SK-N-MC (cell line): ENCODE measurements around the gene PTPRM.

ENCODE experiments used
- EZH2 ChIP-seq: fragments of 200-600 bp; sonication (generic); IDR thresholded peaks from one replicate; pipeline ENCODE4 v1.6.1; 2017; ENCODE audit warnings: antibody characterized with exemption
- FOXP2 ChIP-seq: optimal IDR thresholded peaks from 2 replicates; pipeline ENCODE3; 2011; ENCODE audit warnings: mild to moderate bottlenecking, moderate library complexity; ENCODE audit not compliant: insufficient read depth; ENCODE audit errors: extremely low read length, control extremely low read depth
- POLR2AphosphoS5 ChIP-seq: IDR thresholded peaks from 2 replicates; pipeline ENCODE4 v1.6.1; 2012; ENCODE audit warnings: mild to moderate bottlenecking, low read depth, low read length, borderline replicate concordance

- no peak for TF ChIP-seq POLR2AphosphoS5
- TF ChIP-seq EZH2: no peak
- no peak for TF ChIP-seq FOXP2
Observed at GRCh38 chr18:7562491-7562890, 4.6 kb upstream of the PTPRM start.
